WTC11 (cell line): ENCODE data around the gene NRBF2. TPM values are rescaled to one million over a fixed set of nuclear protein-coding genes. Genes with fewer than 3 reads are reported as not detected.
"Not testable (repeated sequence)": the region's sequence is repeated elsewhere in the genome, so short reads cannot be mapped to it uniquely, and the experiment has no call there.

Experiments
- ATAC-seq: fragments of 200-7000 bp; cut with Tn5 transposase; 2 replicates; pipeline ENCODE4 v1.10.0; 2021; ENCODE audit warnings: mild to moderate bottlenecking, moderate library complexity
- CTCF ChIA-PET: fragments of 300-600 bp; sonication (Branson Sonifier 250); formaldehyde crosslinking; loops from one replicate; lab custom pipeline; 2021; ENCODE audit warnings: antibody characterized with exemption; lab: Charles Lee
- POLR2A ChIA-PET: fragments of 350-600 bp; sonication (Branson Sonifier 250); formaldehyde crosslinking; loops from one replicate; lab custom pipeline; 2021; ENCODE audit warnings: antibody characterized with exemption; lab: Charles Lee
- DNase-seq: peaks from one replicate; pipeline ENCODE4 v3.0.0; 2021; ENCODE audit warnings: low spot score
- H3K27ac Mint-ChIP-seq: 2 replicates; pipeline ENCODE4 v1.8.0; 2021; ENCODE audit warnings: mixed read lengths
- H3K27me3 Mint-ChIP-seq: 2 replicates; pipeline ENCODE4 v1.8.0; 2021; ENCODE audit warnings: low read depth, mild to moderate bottlenecking, moderate library complexity, mixed read lengths
- H3K36me3 Mint-ChIP-seq: 2 replicates; pipeline ENCODE4 v1.8.0; 2021; ENCODE audit warnings: mixed read lengths
- H3K4me1 Mint-ChIP-seq: 2 replicates; pipeline ENCODE4 v1.8.0; 2022; ENCODE audit warnings: mixed read lengths
- H3K4me3 Mint-ChIP-seq: 2 replicates; pipeline ENCODE4 v1.8.0; 2021; ENCODE audit warnings: mild to moderate bottlenecking, moderate library complexity, mixed read lengths
- H3K9me3 Mint-ChIP-seq: 2 replicates; pipeline ENCODE4 v1.8.0; 2021; ENCODE audit warnings: mixed read lengths
- FOXP1 ChIP-seq: sonication (generic); formaldehyde crosslinking; IDR thresholded peaks from 2 replicates; pipeline ENCODE4 v1.8.0; 2022; ENCODE audit warnings: missing genetic modification reagents, mild to moderate bottlenecking, moderate library complexity, borderline replicate concordance
- GABPB1 ChIP-seq: sonication (generic); formaldehyde crosslinking; IDR thresholded peaks from 2 replicates; pipeline ENCODE4 v1.8.1; 2023; ENCODE audit warnings: mild to moderate bottlenecking, missing genetic modification reagents
- HMGA2 ChIP-seq: fragments of 250-450 bp; sonication (Bioruptor Pico); IDR thresholded peaks from 2 replicates; pipeline ENCODE4 v1.4.0; 2021; ENCODE audit warnings: mild to moderate bottlenecking, moderate library complexity
- JAZF1 ChIP-seq: fragments of 250-450 bp; sonication (Bioruptor Pico); IDR thresholded peaks from 2 replicates; pipeline ENCODE4 v1.9.0; 2021; ENCODE audit warnings: moderate library complexity, mild to moderate bottlenecking, inconsistent platforms
- KAT7 ChIP-seq: sonication (generic); formaldehyde crosslinking; IDR thresholded peaks from 2 replicates; pipeline ENCODE4 v1.8.1; 2023; ENCODE audit warnings: missing genetic modification reagents, mild to moderate bottlenecking, borderline replicate concordance
- OVOL2 ChIP-seq: fragments of 250-450 bp; sonication (Bioruptor Pico); IDR thresholded peaks from 2 replicates; pipeline ENCODE4 v1.9.0; 2021; ENCODE audit warnings: mild to moderate bottlenecking, borderline replicate concordance
- SP1 ChIP-seq: sonication (generic); formaldehyde crosslinking; conservative IDR thresholded peaks from 2 replicates; pipeline ENCODE4 v1.8.1; 2022; ENCODE audit warnings: missing genetic modification reagents
- TCF7 ChIP-seq: sonication (generic); formaldehyde crosslinking; IDR thresholded peaks from 2 replicates; pipeline ENCODE4 v1.8.0; 2022; ENCODE audit warnings: mild to moderate bottlenecking, low read depth, missing genetic modification reagents, moderate library complexity
- TP53 ChIP-seq: sonication (generic); formaldehyde crosslinking; IDR thresholded peaks from 2 replicates; pipeline ENCODE4 v1.8.1; 2023; ENCODE audit warnings: mild to moderate bottlenecking, missing genetic modification reagents
- ZBTB21 ChIP-seq: sonication (generic); formaldehyde crosslinking; IDR thresholded peaks from 2 replicates; pipeline ENCODE4 v1.8.1; 2023; ENCODE audit warnings: mild to moderate bottlenecking, missing genetic modification reagents, borderline replicate concordance
- ZNF138 ChIP-seq: sonication (generic); formaldehyde crosslinking; conservative IDR thresholded peaks from 2 replicates; pipeline ENCODE4 v1.8.1; 2022; ENCODE audit warnings: mild to moderate bottlenecking, moderate library complexity, missing genetic modification reagents
- ZNF263 ChIP-seq: sonication (generic); formaldehyde crosslinking; IDR thresholded peaks from 2 replicates; pipeline ENCODE4 v1.8.1; 2022; ENCODE audit warnings: low read depth, mild to moderate bottlenecking, moderate library complexity, missing genetic modification reagents
- total RNA-seq: library from RNA; stranded (reverse); gene quantifications from 3 replicates; pipeline ENCODE4 v1.2.3, GENCODE V29; 2021
- TF ChIP-seq, protein P1 (sequence below): sonication (generic); formaldehyde crosslinking; IDR thresholded peaks from 2 replicates; pipeline ENCODE4 v1.8.0; 2023; ENCODE audit warnings: missing genetic modification reagents, mild to moderate bottlenecking, borderline replicate concordance
- TF ChIP-seq, protein P2 (sequence below): sonication (generic); formaldehyde crosslinking; IDR thresholded peaks from 2 replicates; pipeline ENCODE4 v1.8.1; 2023; ENCODE audit warnings: mild to moderate bottlenecking, missing genetic modification reagents
- TF ChIP-seq, protein P3 (sequence below): fragments of 250-450 bp; sonication (Bioruptor Pico); IDR thresholded peaks from 2 replicates; pipeline ENCODE4 v1.9.0; 2021; ENCODE audit warnings: mild to moderate bottlenecking

Gene NRBF2
- total RNA-seq, 1 experiment from 2014 or later = 25.9 TPM

DNA sequence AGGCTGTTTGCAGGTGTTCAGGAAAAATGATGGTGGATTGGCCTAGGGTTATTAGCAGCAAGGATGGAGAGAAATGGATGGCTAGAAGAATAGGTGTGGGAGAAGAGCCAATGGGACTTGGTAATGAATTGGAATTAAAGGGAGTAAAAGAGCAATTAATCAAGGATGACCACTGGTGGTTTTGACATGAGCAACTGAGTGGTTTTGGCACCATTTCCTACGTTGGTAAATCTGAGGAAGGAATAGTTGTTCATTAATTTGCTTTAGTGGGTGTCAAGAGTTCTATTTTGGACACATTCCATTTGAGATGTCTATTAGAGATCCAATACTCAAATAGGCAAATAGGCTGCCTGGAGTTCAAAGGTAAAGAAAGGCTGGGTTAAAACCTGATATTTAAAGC lies 38.2 kb upstream of the NRBF2 start (continued):
- TF ChIP-seq TCF7 (CRISPR knock-in tag) = no peak

DNA sequence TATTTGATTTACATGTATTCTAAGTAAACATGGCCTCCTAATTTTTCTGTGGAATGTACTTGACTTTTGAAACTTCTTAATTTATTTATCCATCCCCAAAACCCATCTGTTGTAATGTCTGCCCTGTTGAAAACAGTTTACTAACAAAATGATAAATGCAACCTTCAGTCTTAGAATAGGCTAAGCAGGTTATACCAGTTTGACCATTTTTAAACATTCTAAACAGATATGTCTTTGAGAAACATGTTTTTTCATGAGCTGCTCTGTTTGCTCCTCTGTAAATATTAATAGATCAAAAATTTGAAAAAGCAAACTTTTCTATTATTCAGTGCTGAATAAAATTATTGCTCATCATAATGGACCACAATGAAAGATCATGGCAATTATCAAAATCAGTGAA lies 33.4 kb upstream of the NRBF2 start:
- Mint-ChIP-seq H3K4me1 (peaks cover 9% of the 10 kb centered on the region), H3K4me3 (no peak overlapping the region), H3K9me3 (peaks cover 8% of the 10 kb centered on the region; the same call in 1 of the 2 replicates), H3K27me3 (no peaks in the 10 kb centered on the region; the same call in 1 of the 2 replicates), H3K27ac (no peak overlapping the region), H3K36me3 (no peaks in the 10 kb centered on the region)
- no peak for ATAC-seq
- ChIA-PET POLR2A (no interaction called here), CTCF (interaction anchor here (1.7 kb wide), 1 partner anchor 489 kb away, joined by 3 read pairs; no protein-coding TSS in a partner anchor)
- DNase-seq = no peak
- TF ChIP-seq ZNF263 (CRISPR knock-in tag) (no peak), HMGA2 (CRISPR knock-in tag) (no peak), JAZF1 (no peak), TP53 (CRISPR knock-in tag) (no peak), GABPB1 (CRISPR knock-in tag) (no peak), ZBTB21 (no peak), SP1 (no peak), OVOL2 (no peak), FOXP1 (CRISPR knock-in tag) (no peak), KAT7 (CRISPR knock-in tag) (no peak), ZNF138 (CRISPR knock-in tag) (no peak)
- TF ChIP-seq, protein P1, sequence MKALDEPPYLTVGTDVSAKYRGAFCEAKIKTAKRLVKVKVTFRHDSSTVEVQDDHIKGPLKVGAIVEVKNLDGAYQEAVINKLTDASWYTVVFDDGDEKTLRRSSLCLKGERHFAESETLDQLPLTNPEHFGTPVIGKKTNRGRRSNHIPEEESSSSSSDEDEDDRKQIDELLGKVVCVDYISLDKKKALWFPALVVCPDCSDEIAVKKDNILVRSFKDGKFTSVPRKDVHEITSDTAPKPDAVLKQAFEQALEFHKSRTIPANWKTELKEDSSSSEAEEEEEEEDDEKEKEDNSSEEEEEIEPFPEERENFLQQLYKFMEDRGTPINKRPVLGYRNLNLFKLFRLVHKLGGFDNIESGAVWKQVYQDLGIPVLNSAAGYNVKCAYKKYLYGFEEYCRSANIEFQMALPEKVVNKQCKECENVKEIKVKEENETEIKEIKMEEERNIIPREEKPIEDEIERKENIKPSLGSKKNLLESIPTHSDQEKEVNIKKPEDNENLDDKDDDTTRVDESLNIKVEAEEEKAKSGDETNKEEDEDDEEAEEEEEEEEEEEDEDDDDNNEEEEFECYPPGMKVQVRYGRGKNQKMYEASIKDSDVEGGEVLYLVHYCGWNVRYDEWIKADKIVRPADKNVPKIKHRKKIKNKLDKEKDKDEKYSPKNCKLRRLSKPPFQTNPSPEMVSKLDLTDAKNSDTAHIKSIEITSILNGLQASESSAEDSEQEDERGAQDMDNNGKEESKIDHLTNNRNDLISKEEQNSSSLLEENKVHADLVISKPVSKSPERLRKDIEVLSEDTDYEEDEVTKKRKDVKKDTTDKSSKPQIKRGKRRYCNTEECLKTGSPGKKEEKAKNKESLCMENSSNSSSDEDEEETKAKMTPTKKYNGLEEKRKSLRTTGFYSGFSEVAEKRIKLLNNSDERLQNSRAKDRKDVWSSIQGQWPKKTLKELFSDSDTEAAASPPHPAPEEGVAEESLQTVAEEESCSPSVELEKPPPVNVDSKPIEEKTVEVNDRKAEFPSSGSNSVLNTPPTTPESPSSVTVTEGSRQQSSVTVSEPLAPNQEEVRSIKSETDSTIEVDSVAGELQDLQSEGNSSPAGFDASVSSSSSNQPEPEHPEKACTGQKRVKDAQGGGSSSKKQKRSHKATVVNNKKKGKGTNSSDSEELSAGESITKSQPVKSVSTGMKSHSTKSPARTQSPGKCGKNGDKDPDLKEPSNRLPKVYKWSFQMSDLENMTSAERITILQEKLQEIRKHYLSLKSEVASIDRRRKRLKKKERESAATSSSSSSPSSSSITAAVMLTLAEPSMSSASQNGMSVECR (CRISPR knock-in tag) = no peak
- TF ChIP-seq, protein P2, sequence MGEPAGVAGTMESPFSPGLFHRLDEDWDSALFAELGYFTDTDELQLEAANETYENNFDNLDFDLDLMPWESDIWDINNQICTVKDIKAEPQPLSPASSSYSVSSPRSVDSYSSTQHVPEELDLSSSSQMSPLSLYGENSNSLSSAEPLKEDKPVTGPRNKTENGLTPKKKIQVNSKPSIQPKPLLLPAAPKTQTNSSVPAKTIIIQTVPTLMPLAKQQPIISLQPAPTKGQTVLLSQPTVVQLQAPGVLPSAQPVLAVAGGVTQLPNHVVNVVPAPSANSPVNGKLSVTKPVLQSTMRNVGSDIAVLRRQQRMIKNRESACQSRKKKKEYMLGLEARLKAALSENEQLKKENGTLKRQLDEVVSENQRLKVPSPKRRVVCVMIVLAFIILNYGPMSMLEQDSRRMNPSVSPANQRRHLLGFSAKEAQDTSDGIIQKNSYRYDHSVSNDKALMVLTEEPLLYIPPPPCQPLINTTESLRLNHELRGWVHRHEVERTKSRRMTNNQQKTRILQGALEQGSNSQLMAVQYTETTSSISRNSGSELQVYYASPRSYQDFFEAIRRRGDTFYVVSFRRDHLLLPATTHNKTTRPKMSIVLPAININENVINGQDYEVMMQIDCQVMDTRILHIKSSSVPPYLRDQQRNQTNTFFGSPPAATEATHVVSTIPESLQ (CRISPR knock-in tag) = no peak
- TF ChIP-seq, protein P3, sequence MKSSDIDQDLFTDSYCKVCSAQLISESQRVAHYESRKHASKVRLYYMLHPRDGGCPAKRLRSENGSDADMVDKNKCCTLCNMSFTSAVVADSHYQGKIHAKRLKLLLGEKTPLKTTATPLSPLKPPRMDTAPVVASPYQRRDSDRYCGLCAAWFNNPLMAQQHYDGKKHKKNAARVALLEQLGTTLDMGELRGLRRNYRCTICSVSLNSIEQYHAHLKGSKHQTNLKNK (CRISPR knock-in tag) = no peak

DNA sequence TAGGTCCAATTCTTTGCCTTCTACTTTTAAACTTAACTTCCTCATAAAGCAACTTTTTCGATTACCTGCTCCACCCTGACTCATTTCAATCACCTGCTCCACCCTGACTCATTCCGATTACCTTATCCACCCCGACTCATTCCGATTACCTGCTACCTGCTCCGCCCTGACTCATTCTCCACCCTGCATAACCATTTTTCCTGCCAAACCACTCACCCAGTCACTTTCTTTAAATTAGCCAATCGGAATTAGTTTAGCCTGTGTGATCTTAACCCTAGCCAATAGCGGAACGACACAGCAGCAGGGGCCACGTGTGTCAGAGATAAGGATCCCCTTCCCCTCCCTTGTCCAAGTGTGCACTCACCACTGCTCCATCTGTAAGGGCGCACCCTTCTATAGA lies 32.0 kb upstream of the NRBF2 start:
- POLR2A ChIA-PET, ATAC-seq, H3K36me3 Mint-ChIP-seq, CTCF ChIA-PET, H3K27me3 Mint-ChIP-seq, H3K27ac Mint-ChIP-seq, H3K4me3 Mint-ChIP-seq, DNase-seq, H3K9me3 Mint-ChIP-seq: not testable (repeated sequence)
- peaks cover 12% of the 10 kb centered on the region for H3K4me1 Mint-ChIP-seq

DNA sequence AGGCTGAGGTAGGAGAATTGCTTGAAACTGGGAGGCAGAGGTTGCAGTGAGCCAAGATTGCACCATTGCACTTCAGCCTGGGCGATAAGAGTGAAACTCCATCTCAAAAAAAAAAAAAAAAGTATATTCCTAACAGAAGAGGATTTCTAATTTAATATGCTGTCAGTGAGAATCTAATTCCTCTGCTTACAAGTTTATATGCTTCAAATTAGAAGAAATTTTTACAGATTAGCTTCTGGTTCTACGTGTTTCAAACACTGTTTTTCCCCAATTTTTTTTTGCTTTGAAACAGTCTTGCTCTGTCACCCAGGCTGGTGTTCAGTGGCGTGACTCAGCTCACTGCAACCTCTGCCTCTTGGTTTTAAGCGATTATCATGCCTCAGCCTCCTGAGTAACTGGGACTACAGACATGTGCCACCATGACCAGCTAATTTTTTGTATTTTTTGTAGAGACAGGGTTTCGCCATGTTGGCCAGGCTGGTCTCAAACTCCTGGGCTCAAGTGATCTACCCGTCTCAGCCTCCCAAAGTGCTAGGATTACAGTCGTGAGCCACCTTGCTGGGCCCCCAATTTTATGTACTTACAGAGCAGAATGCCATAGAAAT lies 30.7 kb upstream of the NRBF2 start:
- ATAC-seq, H3K36me3 Mint-ChIP-seq, POLR2A ChIA-PET, DNase-seq, H3K4me3 Mint-ChIP-seq, H3K27me3 Mint-ChIP-seq, H3K27ac Mint-ChIP-seq, CTCF ChIA-PET: not testable (repeated sequence)
- peaks cover 11% of the 10 kb centered on the region for H3K9me3 Mint-ChIP-seq
- H3K4me1 Mint-ChIP-seq = peaks cover 17% of the 10 kb centered on the region

DNA sequence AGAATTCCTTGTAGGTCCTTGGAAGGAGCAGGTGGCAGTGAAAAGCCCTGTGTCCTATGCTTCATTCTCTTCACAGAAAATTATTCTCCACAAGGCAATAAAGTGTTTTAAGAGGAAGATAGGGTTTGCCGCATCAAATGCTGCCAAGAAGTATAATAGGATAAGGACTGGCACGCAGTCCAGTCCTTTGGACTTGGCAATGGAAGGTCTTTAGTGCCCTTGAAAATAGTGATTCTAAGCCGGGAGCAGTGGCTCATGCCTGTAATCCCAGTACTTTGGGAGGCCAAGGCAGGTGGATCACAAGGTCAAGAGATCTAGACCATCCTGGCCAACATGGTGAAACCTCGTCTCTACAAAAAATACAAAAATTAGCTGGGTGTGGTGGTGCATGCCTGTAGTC lies 29.9 kb upstream of the NRBF2 start:
- peaks cover 17% of the 10 kb centered on the region for H3K4me1 Mint-ChIP-seq
- H3K36me3 Mint-ChIP-seq, ATAC-seq, H3K4me3 Mint-ChIP-seq, DNase-seq, H3K27ac Mint-ChIP-seq, CTCF ChIA-PET, H3K27me3 Mint-ChIP-seq: not testable (repeated sequence)
- POLR2A ChIA-PET = interaction anchor here (0.6 kb wide), 1 partner anchor 271 kb away, joined by 5 read pairs; no protein-coding TSS in a partner anchor
- peaks cover 11% of the 10 kb centered on the region for H3K9me3 Mint-ChIP-seq
